Caco-2 (cell line): Measurements from ENCODE around the gene JUP. TPM values are rescaled to one million over a fixed set of nuclear protein-coding genes. Genes with fewer than 3 reads are reported as not detected.

ENCODE experiments used
- BruUV-seq: library from RNA; stranded (reverse); fragments of 400-500 nt; replicated peaks from 2 replicates; lab custom pipeline; 2021; lab: Mats Ljungman, UMichigan
- CTCF ChIA-PET: fragments of 300-600 bp; sonication (Branson Sonifier 250); formaldehyde crosslinking; loops from one replicate; lab custom pipeline; 2022; ENCODE audit warnings: antibody characterized with exemption; lab: Charles Lee
- POLR2A ChIA-PET: fragments of 300-600 bp; sonication (Branson Sonifier 250); formaldehyde crosslinking; loops from one replicate; lab custom pipeline; 2022; ENCODE audit warnings: antibody characterized with exemption; lab: Charles Lee
- DNase-seq, 2 experiments: peaks; one replicate each; pipeline versions ENCODE4 v3.0.0 to v3.0.0-alpha.2; 2020 to 2022
- H3K27me3 ChIP-seq: replicated peaks from 2 replicates; pipeline ENCODE4 v1.6.0; 2011; ENCODE audit warnings: low read length; ENCODE audit not compliant: control insufficient read depth, insufficient read depth
- H3K36me3 ChIP-seq: 2 replicates; pipeline ENCODE4 v1.5.1; 2011; ENCODE audit warnings: low read length; ENCODE audit not compliant: control insufficient read depth, insufficient read depth
- H3K4me1 ChIP-seq: fragments of 250-450 bp; sonication (Bioruptor Pico); 2 replicates; pipeline ENCODE4 v1.5.1; 2020; ENCODE audit warnings: mild to moderate bottlenecking
- H3K4me3 ChIP-seq: 2 replicates; pipeline ENCODE4 v1.5.1; 2011; ENCODE audit warnings: low read depth, mild to moderate bottlenecking, control low read depth, low read length
- H3K9me3 ChIP-seq: fragments of 250-450 bp; sonication (Bioruptor Pico); 2 replicates; pipeline ENCODE4 v1.5.1; 2020; ENCODE audit warnings: mild to moderate bottlenecking, moderate library complexity
- H3K27ac Mint-ChIP-seq: one replicate; pipeline ENCODE4 v1.8.0; 2022; ENCODE audit warnings: mixed read lengths; ENCODE audit not compliant: unreplicated experiment
- H3K27me3 Mint-ChIP-seq: one replicate; pipeline ENCODE4 v1.8.0; 2022; ENCODE audit warnings: mixed read lengths; ENCODE audit not compliant: insufficient read depth, unreplicated experiment
- H3K36me3 Mint-ChIP-seq: one replicate; pipeline ENCODE4 v1.8.0; 2022; ENCODE audit warnings: mild to moderate bottlenecking, mixed read lengths; ENCODE audit not compliant: insufficient read depth, unreplicated experiment
- H3K4me1 Mint-ChIP-seq: one replicate; pipeline ENCODE4 v1.8.0; 2022; ENCODE audit warnings: low read depth, mixed read lengths; ENCODE audit not compliant: unreplicated experiment
- H3K4me3 Mint-ChIP-seq: one replicate; pipeline ENCODE4 v1.8.0; 2022; ENCODE audit warnings: mild to moderate bottlenecking, moderate library complexity, mixed read lengths; ENCODE audit not compliant: unreplicated experiment
- H3K9me3 Mint-ChIP-seq: one replicate; pipeline ENCODE4 v1.8.0; 2022; ENCODE audit warnings: mixed read lengths; ENCODE audit not compliant: unreplicated experiment
- CTCF ChIP-seq, 2 experiments: fragments of 200-600 bp in 1 of 2; IDR thresholded peaks; 1 replicate in 1 of 2; 2 replicates in 1 of 2; pipeline versions ENCODE4 v1.5.1 to v1.8.0; 2011 to 2022; ENCODE audit warnings: antibody characterized with exemption in 1 of 2, control low read depth in 1 of 2, inconsistent platforms in 1 of 2, low read depth in 1 of 2, low read length in 1 of 2, mild to moderate bottlenecking in 1 of 2, moderate library complexity in 1 of 2; ENCODE audit not compliant: insufficient read depth in 1 of 2, severe bottlenecking in 1 of 2, unreplicated experiment in 1 of 2
- intact Hi-C: fragments of 100-400 bp; cut with micrococcal nuclease; formaldehyde crosslinking; loops from one replicate; pipeline ENCODE4 v1.10.0; 2022; ENCODE audit not compliant: unreplicated experiment
- total RNA-seq: library from RNA; stranded (reverse); gene quantifications from 2 replicates; pipeline ENCODE4 v1.2.3, GENCODE V29; 2022

Gene JUP
- total RNA-seq, 1 experiment from 2014 or later: 419 TPM

- H3K36me3 ChIP-seq: no peaks in the 10 kb centered on the region
- Mint-ChIP-seq H3K36me3 (peaks cover 6% of the 10 kb centered on the region), H3K9me3 (no peaks in the 10 kb centered on the region), H3K27ac (no peak overlapping the region), H3K4me3 (no peak overlapping the region), H3K4me1 (peaks cover 32% of the 10 kb centered on the region), H3K27me3 (peaks cover 15% of the 10 kb centered on the region)
- no peaks in the 10 kb centered on the region for H3K9me3 ChIP-seq
- DNase-seq: no peak
- H3K27me3 ChIP-seq: no peaks in the 10 kb centered on the region; the same call in 1 of the 2 replicates
- ChIA-PET POLR2A (interaction anchor here (0.9 to 1.0 kb wide), 3 partner anchors 49 to 75 kb away, joined by 3 to 8 read pairs (median 4); partner anchors contain the start of gene JUP), CTCF (interaction anchor here (0.6 to 2.6 kb wide), 7 partner anchors 49 to 222 kb away, joined by 3 to 14 read pairs (median 4); partner anchors contain the start of genes FKBP10 and JUP)
- no peak overlapping the region for H3K4me3 ChIP-seq
- intact Hi-C loops: loop anchor here (1.0 kb wide), 6 partner anchors 35 to 222 kb away; partner anchors contain the start of gene KLHL11
- TF ChIP-seq CTCF (IDR thresholded peaks at IDR 0.05; ENCODE audit: insufficient read depth in 1 of 2, low read depth in 1 of 2, low read length in 1 of 2, severe bottlenecking in 1 of 2, unreplicated experiment in 1 of 2): no peak
- no TSS peak for BruUV-seq
- peaks cover 31% of the 10 kb centered on the region for H3K4me1 ChIP-seq
These were observed 48.9 kb downstream of the JUP start for GRCh38 chr17:41737680-41738023.

GRCh38 chr17:41736983-41737679 lies 49.4 kb downstream of the JUP start:
- H3K27me3 ChIP-seq: no peaks in the 10 kb centered on the region; the same call in 1 of the 2 replicates
- CTCF ChIA-PET: interaction anchor here (0.6 to 2.6 kb wide), 8 partner anchors 25 to 222 kb away, joined by 3 to 14 read pairs (median 4); partner anchors contain the start of genes FKBP10, GAST and JUP
- H3K4me3 Mint-ChIP-seq: no peak overlapping the region

More at GRCh38 chr17:41736983-41737679, 49.4 kb downstream of the JUP start:
- POLR2A ChIA-PET: interaction anchor here (0.6 to 1.0 kb wide), 4 partner anchors 49 to 275 kb away, joined by 3 to 8 read pairs (median 4); partner anchors contain the start of gene JUP
- Mint-ChIP-seq H3K9me3 (no peaks in the 10 kb centered on the region), H3K27me3 (peaks cover 15% of the 10 kb centered on the region), H3K27ac (no peak overlapping the region), H3K4me1 (peaks cover 30% of the 10 kb centered on the region), H3K36me3 (peaks cover 6% of the 10 kb centered on the region)
- Histone ChIP-seq H3K4me3 (no peak overlapping the region), H3K9me3 (no peaks in the 10 kb centered on the region), H3K36me3 (no peaks in the 10 kb centered on the region), H3K4me1 (peaks cover 31% of the 10 kb centered on the region)
- no TSS peak for BruUV-seq
- intact Hi-C loops: no loop called here
- DNase-seq: no peak
- TF ChIP-seq CTCF (IDR thresholded peaks at IDR 0.05; ENCODE audit: insufficient read depth in 1 of 2, low read depth in 1 of 2, low read length in 1 of 2, severe bottlenecking in 1 of 2, unreplicated experiment in 1 of 2): no peak
